Dedifferentiated amniotic fluid mesenchymal stem cell (primary cell): ENCODE data around the gene OR4C16.

Experiments used
- DNase-seq: peaks from one replicate; pipeline ENCODE4 v3.0.0-alpha.2; 2016; ENCODE audit errors: extremely low spot score

The OR4C16 gene, protein sequence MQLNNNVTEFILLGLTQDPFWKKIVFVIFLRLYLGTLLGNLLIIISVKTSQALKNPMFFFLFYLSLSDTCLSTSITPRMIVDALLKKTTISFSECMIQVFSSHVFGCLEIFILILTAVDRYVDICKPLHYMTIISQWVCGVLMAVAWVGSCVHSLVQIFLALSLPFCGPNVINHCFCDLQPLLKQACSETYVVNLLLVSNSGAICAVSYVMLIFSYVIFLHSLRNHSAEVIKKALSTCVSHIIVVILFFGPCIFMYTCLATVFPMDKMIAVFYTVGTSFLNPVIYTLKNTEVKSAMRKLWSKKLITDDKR

DNA sequence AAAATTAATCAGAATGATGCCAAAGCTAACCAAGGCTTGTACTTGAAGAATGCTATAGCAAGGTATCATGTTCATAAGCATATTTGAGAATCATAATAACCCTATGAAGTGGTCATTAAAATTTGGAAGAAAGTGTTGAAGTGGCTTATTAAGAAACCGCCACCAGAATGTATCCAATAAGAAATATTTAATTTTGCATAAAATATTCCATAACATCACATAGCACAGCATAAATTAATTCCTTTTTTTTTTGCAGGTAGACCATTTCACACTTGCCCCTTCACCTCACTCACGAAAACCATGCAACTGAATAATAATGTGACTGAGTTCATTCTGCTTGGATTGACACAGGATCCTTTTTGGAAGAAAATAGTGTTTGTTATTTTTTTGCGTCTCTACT is at the start of gene OR4C16:
TSS of gene OR4C16 (plus strand) at position 301 of the 400 bp plus-strand sequence. CDS start at position 301, 0 bp downstream.
- DNase-seq, result no peak

DNA sequence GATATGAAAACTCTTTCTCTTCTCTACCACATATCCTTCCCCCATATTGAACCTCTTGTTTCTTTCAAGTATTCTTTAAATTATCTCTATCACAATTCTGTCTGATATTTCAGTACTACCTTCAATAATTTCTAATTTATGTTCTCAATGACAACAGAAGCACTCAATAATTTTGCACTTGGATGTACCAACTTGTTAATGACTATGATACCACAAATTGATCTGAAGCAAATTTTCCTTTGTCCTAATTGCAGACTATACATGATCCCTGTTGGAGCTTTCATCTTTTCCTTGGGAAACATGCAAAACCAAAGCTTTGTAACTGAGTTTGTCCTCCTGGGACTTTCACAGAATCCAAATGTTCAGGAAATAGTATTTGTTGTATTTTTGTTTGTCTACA is 17.8 kb upstream of the OR4C16 start, which contains the start of gene OR4C15:
TSS of gene OR4C15 (plus strand) at position 301 of the 400 bp plus-strand sequence. CDS start at position 301, 0 bp downstream.
- no peak for DNase-seq

DNA sequence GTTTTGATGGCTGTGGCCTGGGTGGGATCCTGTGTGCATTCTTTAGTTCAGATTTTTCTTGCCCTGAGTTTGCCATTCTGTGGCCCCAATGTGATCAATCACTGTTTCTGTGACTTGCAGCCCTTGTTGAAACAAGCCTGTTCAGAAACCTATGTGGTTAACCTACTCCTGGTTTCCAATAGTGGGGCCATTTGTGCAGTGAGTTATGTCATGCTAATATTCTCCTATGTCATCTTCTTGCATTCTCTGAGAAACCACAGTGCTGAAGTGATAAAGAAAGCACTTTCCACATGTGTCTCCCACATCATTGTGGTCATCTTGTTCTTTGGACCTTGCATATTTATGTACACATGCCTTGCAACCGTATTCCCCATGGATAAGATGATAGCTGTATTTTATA is 620 bp downstream of the OR4C16 start:
- no peak for DNase-seq

DNA sequence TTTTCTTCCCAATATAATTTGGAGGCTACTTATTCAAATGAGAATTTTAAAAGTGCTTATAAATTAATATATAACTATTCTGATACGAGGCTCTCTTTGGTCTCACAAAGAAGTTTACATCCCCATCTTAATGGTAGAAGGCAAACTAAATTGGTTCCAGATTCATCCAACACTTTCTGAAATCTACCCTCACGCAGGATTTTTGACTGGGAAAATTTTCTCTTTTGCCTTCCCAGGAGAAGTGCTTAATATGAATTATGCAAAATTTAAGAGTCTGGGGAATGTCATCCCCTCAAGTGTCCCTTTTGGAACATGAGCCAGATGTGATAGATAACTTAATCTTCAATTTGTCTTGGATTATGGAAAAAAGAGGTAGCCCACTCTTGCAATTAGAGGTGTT is 35.6 kb downstream of the OR4C16 start, which contains the start of gene OR4C11:
TSS of gene OR4C11 (minus strand) at position 101 of the 400 bp plus-strand sequence. CDS start 3,272 bp downstream, outside the sequence.
- DNase-seq, result no peak
